Left ventricle myocardium superior (tissue), 1 donor: ENCODE data around the gene CBX3. TPM values are rescaled to one million over a fixed set of nuclear protein-coding genes. Genes with fewer than 3 reads are reported as not detected.

Experiments used
- ATAC-seq: fragments of 200-7000 bp; cut with Tn5 transposase; one replicate; pipeline ENCODE4 v1.9.1; 2020; ENCODE audit warnings: mild to moderate bottlenecking, moderate library complexity
- DNase-seq: peaks from one replicate; pipeline ENCODE4 v3.0.0-alpha.2; 2020
- intact Hi-C: fragments of 100-400 bp; cut with micrococcal nuclease; formaldehyde crosslinking; loops from one replicate; pipeline ENCODE4 v1.11.0; 2022
- total RNA-seq: library from RNA; stranded (reverse); fragmentation: NEBNext Ultra II Directional; extraction: Animal tissue kit (Norgen Biotek cat#: 25700); gene quantifications from one replicate; pipeline ENCODE4 v1.2.1, GENCODE V29; 2021
- donor health status: DM: no; HTN: yes; CAD: no; lungs with severe emphysema.

The CBX3 gene
- total RNA-seq, 1 donor from 2014 or later, result 61.3 TPM

- intact Hi-C loops, result no loop called here
- DNase-seq, result no peak
- ATAC-seq, result no peak
These were observed 4.1 kb upstream of the CBX3 start for GRCh38 chr7:26197153-26198115.

GRCh38 chr7:26198133-26198780 is 3.3 kb upstream of the CBX3 start:
- intact Hi-C loops, result no loop called here
- DNase-seq, result no peak
- ATAC-seq, result no peak

GRCh38 chr7:26198781-26199169 is 2.8 kb upstream of the CBX3 start:
- intact Hi-C loops, result no loop called here

GRCh38 chr7:26199301-26200037 is 2.1 kb upstream of the CBX3 start:
- DNase-seq, result peak; percentile 73
- intact Hi-C loops, result no loop called here
- peak; percentile 34 for ATAC-seq

More at GRCh38 chr7:26198781-26199169, 2.8 kb upstream of the CBX3 start:
- ATAC-seq, result no peak
- DNase-seq, result no peak

- ATAC-seq (peak; percentile 34), DNase-seq (peak; percentile 79)
- intact Hi-C loops, result no loop called here
These were observed 1.5 kb upstream of the CBX3 start for GRCh38 chr7:26200038-26200443.

- DNase-seq (peak; percentile 96), ATAC-seq (peak; percentile 82)
- intact Hi-C loops, result no loop called here
These were observed 900 bp upstream of the CBX3 start, which contains the start of gene HNRNPA2B1 for GRCh38 chr7:26200444-26201246. Gene HNRNPA2B1, minus strand, starts transcription at chr7:26200746. Its CDS starts 169 bp downstream, at chr7:26200577.

GRCh38 chr7:26202019-26202990 is 760 bp downstream of the CBX3 start:
- peak; percentile 71 for DNase-seq
- ATAC-seq, result peak; percentile 21
- intact Hi-C loops, result no loop called here

GRCh38 chr7:26203016-26203415 is 1.5 kb downstream of the CBX3 start:
- DNase-seq (no peak), ATAC-seq (no peak)
- intact Hi-C loops, result no loop called here

- no peak for ATAC-seq
- intact Hi-C loops, result no loop called here
- no peak for DNase-seq
These were observed 6.5 kb downstream of the CBX3 start for GRCh38 chr7:26208040-26208439.

GRCh38 chr7:26212921-26213718 is 11.6 kb downstream of the CBX3 start:
- DNase-seq (no peak), ATAC-seq (no peak)
- intact Hi-C loops, result no loop called here

GRCh38 chr7:26213807-26214515 is 12.4 kb downstream of the CBX3 start:
- no peak for DNase-seq
- intact Hi-C loops, result no loop called here
- no peak for ATAC-seq

GRCh38 chr7:26216049-26216448 is 14.5 kb downstream of the CBX3 start:
- ATAC-seq, result no peak
- intact Hi-C loops, result no loop called here
- no peak for DNase-seq

GRCh38 chr7:26224359-26224758 is 22.8 kb downstream of the CBX3 start:
- no peak for DNase-seq
- ATAC-seq, result no peak
- intact Hi-C loops, result no loop called here

GRCh38 chr7:26227987-26228386 is 26.4 kb downstream of the CBX3 start:
- ATAC-seq (no peak), DNase-seq (no peak)
- intact Hi-C loops, result no loop called here

- intact Hi-C loops, result no loop called here
- DNase-seq, result no peak
- no peak for ATAC-seq
These were observed 32.5 kb downstream of the CBX3 start for GRCh38 chr7:26233902-26234511.
